Right cardiac atrium (tissue), 5 donors: ENCODE results near the gene RUNX3. TPM values are rescaled to one million over a fixed set of nuclear protein-coding genes. Genes with fewer than 3 reads are reported as not detected.

Experiments used
- ATAC-seq, 2 donors: fragments of 200-7000 bp; cut with Tn5 transposase; one replicate each; pipeline versions ENCODE4 v1.8.0 to v1.9.1; 2020; ENCODE audit warnings: moderate library complexity in 2 of 2, mild to moderate bottlenecking in 1 of 2
- DNase-seq, 3 donors: peaks; one replicate each; pipeline ENCODE4 v3.0.0-alpha.2; 2020
- H3K27ac ChIP-seq: one replicate; pipeline ENCODE4 v1.5.1; 2013; ENCODE audit warnings: mild to moderate bottlenecking, low read length, control low read depth, moderate library complexity
- H3K27me3 ChIP-seq: one replicate; pipeline ENCODE4 v1.6.1; 2013; ENCODE audit not compliant: control insufficient read depth, insufficient read depth
- H3K4me1 ChIP-seq: one replicate; pipeline ENCODE4 v1.6.1; 2013; ENCODE audit warnings: low read length; ENCODE audit not compliant: control insufficient read depth, insufficient read depth
- H3K4me3 ChIP-seq: one replicate; pipeline ENCODE4 v1.5.1; 2013; ENCODE audit warnings: low read length, control low read depth
- H3K9me3 ChIP-seq: one replicate; pipeline ENCODE4 v1.6.1; 2013; ENCODE audit warnings: low read length; ENCODE audit not compliant: control insufficient read depth
- WGBS: extraction: QIAGEN DNeasy Blood & Tissue Kit; methylation state at CpG from one replicate; pipeline ENCODE4 v1.1.7; 2013; 5-methylcytosine and 5-hydroxymethylcytosine counted together
- intact Hi-C, 4 donors: fragments of 100-400 bp; cut with DNase I; formaldehyde crosslinking; loops; one replicate each; pipeline versions ENCODE4 v1.11.0 to v1.14.0; 2022 to 2023
- polyA plus RNA-seq: library from polyadenylated mRNA; stranded (reverse); fragments of 200-250 nt; gene quantifications from one replicate; pipeline ENCODE4 v1.2.3, GENCODE V29; 2013
- total RNA-seq, 4 donors: library from RNA; stranded (reverse); fragmentation: NEBNext Ultra II Directional; extraction: Animal tissue kit (Norgen Biotek cat#: 25700); gene quantifications; one replicate each; pipeline ENCODE4 v1.2.1, GENCODE V29; 2021
- donor health status: healthy with polysubstance abuse.
- donor health status: DM: no; HTN: yes; CAD: no.
- donor health status: DM: no; HTN: no; CAD: no.
- donor health status: DM: no; HTN: yes; CAD: no; lungs with severe emphysema.
- donor health status: DM: yes; HTN: yes; CAD: no.

RUNX3 gene
- total and polyA plus RNA-seq, 5 donors, result 0.34 to 1.8 (median 0.89) TPM

GRCh38 chr1:24871306-24871901 is 58.7 kb downstream of the RUNX3 start:
- Histone ChIP-seq H3K4me3 (no peak overlapping the region), H3K27me3 (no peaks in the 10 kb centered on the region), H3K4me1 (no peaks in the 10 kb centered on the region), H3K27ac (no peak overlapping the region), H3K9me3 (no peaks in the 10 kb centered on the region)
- ATAC-seq, result no peak
- intact Hi-C loops, result no loop called here
- DNase-seq, result no peak
- 86% methylated on average over 11 of the region's 11 CpGs for WGBS

- DNase-seq, result no peak
- 56% methylated on average over 20 of the region's 20 CpGs for WGBS
- H3K27me3 ChIP-seq, result no peaks in the 10 kb centered on the region
Measured at GRCh38 chr1:24870551-24871195, 59.4 kb downstream of the RUNX3 start.

GRCh38 chr1:24868016-24868875 is 61.8 kb downstream of the RUNX3 start:
- H3K4me1 ChIP-seq, result no peaks in the 10 kb centered on the region
- H3K27ac ChIP-seq, result no peak overlapping the region
- ATAC-seq (no peak), DNase-seq (no peak)
- WGBS, result 81% methylated on average over 22 of the region's 22 CpGs
- H3K27me3 ChIP-seq, result no peaks in the 10 kb centered on the region
- intact Hi-C loops, result loop anchor here in 1 of 4 donors (10.0 kb wide), 1 partner anchor 167 kb away; no protein-coding TSS in a partner anchor
- no peak overlapping the region for H3K4me3 ChIP-seq
- H3K9me3 ChIP-seq, result no peaks in the 10 kb centered on the region

More at GRCh38 chr1:24870551-24871195, 59.4 kb downstream of the RUNX3 start:
- Histone ChIP-seq H3K4me1 (no peaks in the 10 kb centered on the region), H3K4me3 (no peak overlapping the region), H3K9me3 (no peaks in the 10 kb centered on the region), H3K27ac (no peak overlapping the region)
- intact Hi-C loops, result no loop called here
- ATAC-seq, result no peak

GRCh38 chr1:24867084-24867870 is 62.8 kb downstream of the RUNX3 start:
- ATAC-seq (no peak), DNase-seq (no peak)
- Histone ChIP-seq H3K9me3 (no peaks in the 10 kb centered on the region), H3K4me3 (no peak overlapping the region), H3K4me1 (no peaks in the 10 kb centered on the region), H3K27me3 (no peaks in the 10 kb centered on the region), H3K27ac (no peak overlapping the region)
- 60% methylated on average over 18 of the region's 18 CpGs for WGBS
- intact Hi-C loops, result loop anchor here in 1 of 4 donors (10.0 kb wide), 1 partner anchor 168 kb away; no protein-coding TSS in a partner anchor

GRCh38 chr1:24866211-24867083 is 63.6 kb downstream of the RUNX3 start:
- H3K4me1 ChIP-seq, result no peaks in the 10 kb centered on the region

GRCh38 chr1:24865587-24865986 is 64.5 kb downstream of the RUNX3 start:
- WGBS, result 87% methylated on average over 3 of the region's 3 CpGs
- intact Hi-C loops, result loop anchor here in 1 of 4 donors (10.0 kb wide), 1 partner anchor 169 kb away; no protein-coding TSS in a partner anchor
- no peaks in the 10 kb centered on the region for H3K4me1 ChIP-seq
- no peak overlapping the region for H3K27ac ChIP-seq
- no peak for ATAC-seq
- no peaks in the 10 kb centered on the region for H3K27me3 ChIP-seq
- H3K9me3 ChIP-seq, result no peaks in the 10 kb centered on the region
- H3K4me3 ChIP-seq, result no peak overlapping the region
- DNase-seq, result no peak

More at GRCh38 chr1:24866211-24867083, 63.6 kb downstream of the RUNX3 start:
- Histone ChIP-seq H3K4me3 (no peak overlapping the region), H3K27ac (no peak overlapping the region), H3K9me3 (no peaks in the 10 kb centered on the region), H3K27me3 (no peaks in the 10 kb centered on the region)
- no peak for DNase-seq
- 78% methylated on average over 17 of the region's 17 CpGs for WGBS
- no peak for ATAC-seq
- intact Hi-C loops, result loop anchor here in 1 of 4 donors (10.0 kb wide), 1 partner anchor 168 kb away; no protein-coding TSS in a partner anchor

- no peaks in the 10 kb centered on the region for H3K27me3 ChIP-seq
- intact Hi-C loops, result loop anchor here in 1 of 4 donors (10.0 kb wide), 1 partner anchor 170 kb away; no protein-coding TSS in a partner anchor
- no peaks in the 10 kb centered on the region for H3K4me1 ChIP-seq
- H3K9me3 ChIP-seq, result no peaks in the 10 kb centered on the region
- 74% methylated on average over 7 of the region's 7 CpGs for WGBS
- H3K4me3 ChIP-seq, result no peak overlapping the region
- DNase-seq (no peak), ATAC-seq (no peak)
- H3K27ac ChIP-seq, result no peak overlapping the region
Measured at GRCh38 chr1:24865168-24865567, 64.9 kb downstream of the RUNX3 start.

GRCh38 chr1:24864370-24864777 is 65.7 kb downstream of the RUNX3 start:
- WGBS, result 44% methylated on average over 8 of the region's 8 CpGs
- H3K9me3 ChIP-seq, result no peaks in the 10 kb centered on the region
- DNase-seq, result no peak
- no peak overlapping the region for H3K4me3 ChIP-seq
- intact Hi-C loops, result loop anchor here in 1 of 4 donors (5.0 to 10.0 kb wide), 2 partner anchors 170 to 338 kb away; no protein-coding TSS in a partner anchor
- H3K27me3 ChIP-seq, result no peaks in the 10 kb centered on the region
- no peak overlapping the region for H3K27ac ChIP-seq
- no peaks in the 10 kb centered on the region for H3K4me1 ChIP-seq
- no peak for ATAC-seq

- H3K4me3 ChIP-seq, result no peak overlapping the region
- H3K4me1 ChIP-seq, result no peaks in the 10 kb centered on the region
- intact Hi-C loops, result loop anchor here in 1 of 4 donors (5.0 to 10.0 kb wide), 2 partner anchors 172 to 339 kb away; no protein-coding TSS in a partner anchor
- 87% methylated on average over 12 of the region's 12 CpGs for WGBS
- DNase-seq (no peak), ATAC-seq (no peak)
- no peaks in the 10 kb centered on the region for H3K27me3 ChIP-seq
- no peak overlapping the region for H3K27ac ChIP-seq
- H3K9me3 ChIP-seq, result no peaks in the 10 kb centered on the region
Measured at GRCh38 chr1:24862775-24863483, 67.1 kb downstream of the RUNX3 start.
